SIG-M5 (cell line): ENCODE measurements around the gene GRIN1.

ENCODE experiments used
- DNase-seq: peaks from one replicate; lab custom pipeline; 2025; lab: John Stamatoyannopoulos, UW

GRIN1 gene

GRCh38 chr9:137148242-137148641 lies 9.3 kb downstream of the GRIN1 start:
- DNase-seq, result no peak

GRCh38 chr9:137148661-137149060 lies 9.7 kb downstream of the GRIN1 start:
- no peak for DNase-seq

GRCh38 chr9:137149363-137149762 lies 10.4 kb downstream of the GRIN1 start:
- DNase-seq, result no peak

- DNase-seq, result no peak
Observed at GRCh38 chr9:137149942-137150616, 11.1 kb downstream of the GRIN1 start.

GRCh38 chr9:137150617-137151457 lies 11.9 kb downstream of the GRIN1 start:
- no peak for DNase-seq

- DNase-seq, result no peak
Observed at GRCh38 chr9:137152844-137153405, 14.0 kb downstream of the GRIN1 start.

GRCh38 chr9:137156567-137157375 lies 17.8 kb downstream of the GRIN1 start:
- no peak for DNase-seq

- DNase-seq, result no peak
Observed at GRCh38 chr9:137157618-137158415, 18.9 kb downstream of the GRIN1 start.

GRCh38 chr9:137158625-137159024 lies 19.7 kb downstream of the GRIN1 start:
- DNase-seq, result no peak

- no peak for DNase-seq
Observed at GRCh38 chr9:137159105-137160053, 20.4 kb downstream of the GRIN1 start.

- no peak for DNase-seq
Observed at GRCh38 chr9:137160054-137160425, 21.1 kb downstream of the GRIN1 start.

- no peak for DNase-seq
Observed at GRCh38 chr9:137160716-137161557, 22.0 kb downstream of the GRIN1 start.

- DNase-seq, result no peak
Observed at GRCh38 chr9:137161558-137162486, 22.9 kb downstream of the GRIN1 start.

- no peak for DNase-seq
Observed at GRCh38 chr9:137162505-137163364, 23.8 kb downstream of the GRIN1 start.

- DNase-seq, result no peak
Observed at GRCh38 chr9:137163365-137163715, 24.4 kb downstream of the GRIN1 start.

GRCh38 chr9:137163805-137164204 lies 24.9 kb downstream of the GRIN1 start:
- DNase-seq, result no peak
